Spleen (tissue), 7 donors: Measurements from ENCODE around the gene SLC29A1.

Experiments
- CTCF ChIP-seq, 11 experiments: fragments of 200-600 bp in 7 of 11; fragments of 450-650 bp in 4 of 11; sonication (generic) in 4 of 11; IDR thresholded peaks in 8 of 11; conservative IDR thresholded peaks in 3 of 11; 1 replicate in 7 of 11; 2 replicates in 4 of 11; pipeline versions ENCODE4 v1.4.0 to v1.8.0; 2016 to 2021; ENCODE audit warnings: antibody characterized with exemption in 11 of 11, inconsistent platforms in 4 of 11, mild to moderate bottlenecking in 1 of 11
- POLR2A ChIP-seq, 3 donors: fragments of 450-650 bp; IDR thresholded peaks; one replicate each; pipeline ENCODE4 v1.5.1; 2017; ENCODE audit warnings: antibody characterized with exemption in 3 of 3, mild to moderate bottlenecking in 1 of 3
- POLR2AphosphoS5 ChIP-seq, 3 donors: sonication (generic); formaldehyde crosslinking; IDR thresholded peaks; one replicate each; pipeline ENCODE4 v1.5.1; 2017; ENCODE audit warnings: antibody characterized with exemption in 3 of 3
- donor health status: DM: no; HTN: no; CAD: no; lungs with moderate emphysema.
- donor health status: DM: no; HTN: no; CAD: no.
- donor health status: DM: no; HTN: no; CAD: no.

DNA sequence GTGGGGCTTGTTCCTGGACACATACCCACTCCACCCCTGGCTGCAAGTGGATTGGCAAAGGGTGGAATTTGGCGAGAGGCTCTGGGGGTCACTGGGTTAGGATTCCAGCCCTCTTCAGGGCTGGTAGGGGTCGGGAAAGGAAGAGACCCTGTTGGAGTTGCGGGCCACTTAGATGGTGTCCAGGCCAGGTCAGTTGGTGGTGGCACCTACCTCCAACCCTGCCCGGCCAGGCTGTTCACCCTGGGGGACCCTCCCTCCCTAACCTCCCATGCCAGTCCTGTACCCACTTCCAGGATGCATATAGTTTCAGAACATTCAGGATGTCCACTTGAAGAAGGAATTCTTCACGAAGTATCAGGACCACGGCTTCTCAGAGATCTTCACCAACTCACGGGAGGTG, 43.7 kb upstream of the SLC29A1 start:
- no peak for TF ChIP-seq POLR2A (IDR thresholded peaks at IDR 0.05)
- no peak for TF ChIP-seq CTCF (IDR thresholded peaks at IDR 0.05 in 8 of 11, conservative IDR thresholded peaks at IDR 0.05 in 3 of 11)
- TF ChIP-seq POLR2AphosphoS5 (IDR thresholded peaks at IDR 0.05), result no peak
